Breast epithelium (tissue), 3 donors: Measurements from ENCODE around the gene ZNF750.

Experiments
- POLR2A ChIP-seq: fragments of 450-650 bp; IDR thresholded peaks from one replicate; pipeline ENCODE4 v1.6.1; 2016; ENCODE audit warnings: antibody characterized with exemption, mild to moderate bottlenecking, moderate library complexity
- TF ChIP-seq, protein P1 (sequence below), 3 donors: fragments of 450-650 bp; IDR thresholded peaks; one replicate each; pipeline ENCODE4 v1.5.1; 2016 to 2017; ENCODE audit warnings: antibody characterized with exemption in 3 of 3, mild to moderate bottlenecking in 3 of 3, moderate library complexity in 3 of 3

DNA sequence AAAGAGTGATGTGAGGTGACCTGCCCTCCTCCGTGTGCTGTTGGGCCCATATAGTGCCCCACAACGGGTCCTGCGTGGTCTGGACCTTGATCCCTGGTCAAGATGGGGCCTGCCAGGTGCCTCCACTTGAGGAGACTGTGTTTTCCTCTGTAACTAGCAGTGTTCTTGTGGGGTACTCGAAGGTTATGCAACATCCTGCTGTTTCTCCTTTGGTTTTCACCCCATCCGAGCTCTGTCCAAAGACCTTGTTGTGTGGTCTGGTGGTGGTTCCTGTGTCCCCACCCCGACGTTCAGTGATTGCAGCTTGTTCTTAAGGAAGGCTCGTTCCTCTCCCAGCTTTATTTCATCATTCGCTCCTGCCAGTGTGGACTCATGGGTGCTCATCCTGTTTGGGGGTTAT lies 38.7 kb upstream of the ZNF750 start:
- TF ChIP-seq, protein P1, sequence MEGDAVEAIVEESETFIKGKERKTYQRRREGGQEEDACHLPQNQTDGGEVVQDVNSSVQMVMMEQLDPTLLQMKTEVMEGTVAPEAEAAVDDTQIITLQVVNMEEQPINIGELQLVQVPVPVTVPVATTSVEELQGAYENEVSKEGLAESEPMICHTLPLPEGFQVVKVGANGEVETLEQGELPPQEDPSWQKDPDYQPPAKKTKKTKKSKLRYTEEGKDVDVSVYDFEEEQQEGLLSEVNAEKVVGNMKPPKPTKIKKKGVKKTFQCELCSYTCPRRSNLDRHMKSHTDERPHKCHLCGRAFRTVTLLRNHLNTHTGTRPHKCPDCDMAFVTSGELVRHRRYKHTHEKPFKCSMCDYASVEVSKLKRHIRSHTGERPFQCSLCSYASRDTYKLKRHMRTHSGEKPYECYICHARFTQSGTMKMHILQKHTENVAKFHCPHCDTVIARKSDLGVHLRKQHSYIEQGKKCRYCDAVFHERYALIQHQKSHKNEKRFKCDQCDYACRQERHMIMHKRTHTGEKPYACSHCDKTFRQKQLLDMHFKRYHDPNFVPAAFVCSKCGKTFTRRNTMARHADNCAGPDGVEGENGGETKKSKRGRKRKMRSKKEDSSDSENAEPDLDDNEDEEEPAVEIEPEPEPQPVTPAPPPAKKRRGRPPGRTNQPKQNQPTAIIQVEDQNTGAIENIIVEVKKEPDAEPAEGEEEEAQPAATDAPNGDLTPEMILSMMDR (IDR thresholded peaks at IDR 0.05), result no peak
- no peak for TF ChIP-seq POLR2A
